Stimulated activated CD4-positive, alpha-beta T cell treated with anti-CD3 and anti-CD28 coated beads, Interleukin-4, amount 100 ng/mL, for 4 hours (primary cell): Measurements from ENCODE around the gene NDUFA12.

Experiments used
- DNase-seq, 2 experiments: peaks; one replicate each; pipeline ENCODE4 v3.0.0-alpha.2; 2020

The NDUFA12 gene

DNA sequence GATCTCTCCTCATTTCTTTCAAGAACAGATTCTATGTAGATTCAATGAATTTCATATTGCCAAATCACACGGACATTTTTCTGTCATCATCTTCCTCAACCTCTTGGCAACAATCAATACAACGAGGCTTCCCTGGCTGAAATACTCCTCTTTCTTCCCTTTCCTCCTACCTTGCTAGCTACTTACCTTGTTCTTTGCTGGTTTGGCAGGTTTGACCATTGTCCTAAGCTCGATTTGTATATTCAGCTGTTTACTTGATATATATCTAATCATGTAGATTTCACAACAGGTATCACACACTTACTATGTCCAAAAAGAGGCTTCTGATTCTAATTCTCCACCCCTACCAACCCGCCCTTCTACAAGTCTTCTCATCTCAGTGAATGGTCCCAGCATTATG is 23.6 kb downstream of the NDUFA12 start:
- no peak for DNase-seq

DNA sequence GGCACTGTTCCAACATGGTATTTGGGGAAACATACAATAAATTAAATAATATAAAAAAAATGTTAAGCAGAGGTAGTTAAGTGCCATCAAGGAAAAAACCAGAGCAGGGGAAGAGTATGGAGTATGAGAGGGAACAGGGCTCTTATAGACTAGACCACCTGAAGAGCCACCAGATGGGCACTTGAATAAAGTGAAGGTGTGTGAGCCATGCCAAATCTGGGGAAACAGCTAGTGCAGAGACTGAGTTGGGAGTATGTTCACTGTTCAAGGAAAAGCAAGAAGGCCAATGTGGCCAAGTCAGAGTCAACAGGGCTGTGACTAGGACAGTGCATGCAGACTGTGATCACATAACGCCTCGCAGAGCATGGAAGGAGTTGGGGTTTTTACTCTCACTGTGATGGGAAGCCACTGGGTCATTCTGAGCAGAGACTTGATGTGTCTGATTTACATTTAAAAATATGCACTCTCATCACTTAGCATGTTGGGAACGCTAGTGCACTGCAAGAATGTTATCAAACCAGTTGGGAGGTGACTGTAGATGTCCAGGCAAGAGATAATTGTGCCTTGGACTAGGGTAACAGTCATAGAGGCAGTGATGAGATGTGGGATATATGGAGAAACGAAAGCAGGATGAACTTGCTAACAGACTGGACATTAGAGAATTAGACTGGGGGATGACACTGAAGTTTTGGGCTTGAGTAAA is 25.6 kb downstream of the NDUFA12 start:
- no peak for DNase-seq

DNA sequence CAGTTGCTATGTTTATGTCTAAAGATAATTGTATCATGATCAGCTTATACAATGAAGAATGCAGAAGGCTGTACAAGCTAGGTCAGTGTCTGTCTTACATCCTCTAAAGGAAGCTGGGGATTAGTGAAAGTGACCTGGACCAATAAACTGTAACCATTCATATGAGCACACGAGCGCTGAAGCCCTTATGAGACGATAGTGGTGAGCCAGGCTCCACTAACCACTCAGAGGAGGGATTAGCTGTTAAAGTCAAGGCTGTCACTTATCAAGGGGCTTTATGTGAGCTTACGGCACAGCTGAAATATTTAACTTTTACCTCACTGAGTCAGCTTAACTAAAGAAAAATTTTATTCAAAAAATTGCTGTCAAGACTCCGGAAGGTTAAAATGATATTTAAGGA is 30.3 kb downstream of the NDUFA12 start:
- no peak for DNase-seq

DNA sequence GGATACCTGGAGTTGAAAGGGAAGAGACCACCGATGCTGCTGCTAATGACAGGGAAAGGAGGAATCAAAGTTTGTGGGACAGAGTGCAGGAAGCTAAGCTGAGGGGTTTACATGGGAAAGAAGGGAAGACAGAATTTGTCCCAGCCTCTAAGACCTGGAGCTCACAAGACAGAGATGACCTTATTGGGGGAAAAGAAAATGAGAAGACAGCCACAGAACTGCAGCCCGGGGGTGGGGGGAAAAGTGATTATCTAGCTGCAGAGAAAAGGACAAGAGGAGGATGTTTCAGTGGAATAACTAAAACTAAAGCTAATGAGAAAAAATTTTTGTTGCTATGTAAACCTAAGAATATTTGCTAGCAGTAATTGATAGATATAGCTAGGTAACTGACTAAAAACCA is 30.7 kb downstream of the NDUFA12 start:
- DNase-seq: no peak

DNA sequence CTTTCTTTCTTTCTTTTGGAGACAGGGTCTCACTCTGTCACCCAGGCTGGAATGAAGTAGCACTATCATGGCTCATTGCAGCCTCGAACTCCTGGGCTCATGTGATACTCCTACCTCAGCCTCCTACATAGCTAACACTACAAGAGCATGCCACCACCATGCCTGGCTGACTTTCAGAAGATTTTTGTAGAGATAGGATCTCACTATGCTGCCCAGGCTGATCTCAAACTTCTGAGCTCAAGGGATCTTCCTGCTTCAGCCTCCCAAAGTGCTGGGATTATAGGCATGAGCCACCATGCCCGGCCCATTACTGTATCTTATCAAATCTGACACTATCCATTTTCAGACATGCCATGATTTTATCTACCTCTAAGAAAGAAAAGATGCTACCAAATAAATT is 31.6 kb downstream of the NDUFA12 start:
- no peak for DNase-seq

DNA sequence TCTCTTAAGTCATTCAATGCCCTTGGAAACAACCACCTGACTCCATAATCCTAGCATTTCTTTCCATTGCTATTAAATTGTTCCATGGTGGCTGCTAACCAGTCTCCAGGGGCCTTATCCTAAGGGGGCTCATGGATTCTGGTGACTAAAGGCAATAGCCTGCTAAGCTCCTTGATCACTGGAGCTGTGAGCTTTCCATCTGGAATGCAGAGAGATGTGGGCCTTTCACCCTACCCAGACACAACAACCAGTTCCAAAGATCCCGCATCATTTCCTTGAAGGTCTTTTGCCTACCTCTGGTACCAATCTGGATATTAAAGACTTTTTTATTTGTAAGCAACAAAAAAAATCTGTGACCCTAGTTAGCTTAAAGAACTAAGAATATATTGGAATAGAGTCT is 32.9 kb downstream of the NDUFA12 start:
- DNase-seq: no peak

DNA sequence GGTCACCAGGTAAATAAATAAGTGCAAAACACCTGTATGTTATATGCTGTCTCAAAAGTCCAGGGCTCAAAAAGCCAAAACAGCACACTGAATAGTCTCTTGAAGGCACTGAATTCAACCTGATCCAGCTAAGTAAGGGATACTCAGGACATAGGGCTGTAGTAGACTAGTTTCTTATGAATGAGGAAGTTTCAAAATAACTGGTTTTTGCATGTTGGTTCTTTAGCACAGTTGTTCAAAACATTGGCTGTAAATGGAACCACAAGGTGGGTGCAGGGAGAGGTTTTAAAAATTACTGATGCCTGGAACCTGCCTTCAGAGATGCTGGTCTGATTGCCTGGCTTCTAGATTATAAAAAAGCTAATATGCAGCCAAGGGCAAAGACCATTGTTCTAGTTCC is 34.1 kb downstream of the NDUFA12 start:
- no peak for DNase-seq

DNA sequence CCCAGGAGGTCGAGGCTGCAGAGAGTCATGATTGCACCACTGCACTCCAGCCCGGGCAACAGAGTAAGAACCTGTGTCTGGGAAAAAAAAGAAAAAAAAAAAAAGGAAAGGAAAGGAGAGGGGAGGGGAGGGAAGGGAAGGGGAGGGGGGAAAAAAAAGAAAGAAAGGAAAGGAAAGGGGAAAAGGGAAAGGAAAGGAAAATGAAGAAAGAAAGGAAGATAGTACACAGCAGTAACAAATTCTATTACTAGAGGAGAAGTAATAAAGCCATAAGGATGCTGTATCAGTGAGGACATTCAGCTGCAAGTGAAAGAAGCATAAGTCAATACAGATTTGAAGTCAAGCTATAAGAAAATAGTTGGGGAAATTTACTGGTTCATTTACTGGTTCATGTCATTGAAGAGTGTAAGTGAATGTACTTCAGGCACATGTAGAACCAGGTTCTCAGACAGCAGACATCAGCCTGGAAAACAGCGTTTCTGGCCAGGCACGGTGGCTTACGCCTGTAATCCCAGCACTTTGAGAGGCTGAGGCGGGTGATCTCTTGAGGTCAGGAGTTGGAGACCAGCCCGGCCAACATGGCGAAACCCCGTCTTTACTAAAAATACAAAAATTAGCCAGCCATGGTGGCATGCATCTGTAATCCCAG is 37.4 kb downstream of the NDUFA12 start:
- no peak for DNase-seq

DNA sequence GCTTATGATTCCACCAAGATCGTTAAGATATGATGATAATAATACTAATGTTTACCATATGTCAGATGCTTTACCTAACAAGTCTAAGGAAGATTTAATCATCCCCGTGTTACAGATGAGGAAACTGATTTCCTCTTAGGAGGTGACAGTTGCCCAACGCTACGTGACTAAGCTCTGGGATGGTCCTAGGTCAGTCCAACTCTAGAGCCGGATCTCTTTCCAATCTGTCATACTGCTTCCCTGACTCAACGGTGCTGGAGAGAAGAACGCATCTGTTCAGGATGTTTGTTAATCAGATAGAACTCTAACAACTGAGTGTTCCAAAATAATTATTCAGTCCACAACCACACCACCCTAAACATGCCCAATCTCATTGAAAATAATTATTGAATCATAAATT is 39.8 kb downstream of the NDUFA12 start:
- no peak for DNase-seq

DNA sequence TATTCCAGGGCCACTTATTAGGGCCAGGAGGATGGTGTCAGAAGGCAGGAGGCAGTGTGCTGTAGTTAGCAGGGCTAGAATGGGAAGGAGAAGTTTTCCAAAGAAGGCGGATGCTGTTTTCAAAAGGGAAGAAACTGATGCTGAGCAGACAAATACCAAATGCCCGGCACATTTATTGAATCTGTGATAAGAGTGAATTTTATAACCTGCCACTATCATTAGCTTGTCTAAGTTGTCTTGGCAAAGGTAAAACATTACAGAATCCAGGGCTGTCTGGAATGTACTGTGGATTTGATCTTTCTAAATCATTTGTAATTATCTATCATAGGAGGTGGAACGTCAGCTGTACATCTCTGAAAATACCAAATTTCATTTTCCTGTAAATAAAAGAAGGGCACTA is 40.8 kb downstream of the NDUFA12 start:
- no peak for DNase-seq

DNA sequence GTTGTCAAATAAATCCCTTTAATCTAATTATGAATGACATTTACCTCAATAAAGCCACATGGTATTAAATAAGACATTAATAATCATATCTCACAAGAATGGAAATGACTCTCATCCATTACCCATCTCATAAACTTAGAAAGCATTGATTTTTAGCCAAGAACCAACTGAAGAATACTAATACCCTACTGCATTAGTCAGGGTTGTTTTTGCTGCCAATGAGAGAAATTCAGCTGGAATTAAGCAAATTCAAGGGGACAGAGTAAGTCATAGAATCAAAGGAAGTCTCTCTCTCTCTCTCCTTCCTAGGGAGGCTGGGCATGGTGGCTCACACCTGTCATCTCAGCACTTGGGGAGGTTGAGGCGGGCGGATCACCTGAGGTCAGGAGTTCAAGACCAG is 41.6 kb downstream of the NDUFA12 start:
- DNase-seq: no peak

DNA sequence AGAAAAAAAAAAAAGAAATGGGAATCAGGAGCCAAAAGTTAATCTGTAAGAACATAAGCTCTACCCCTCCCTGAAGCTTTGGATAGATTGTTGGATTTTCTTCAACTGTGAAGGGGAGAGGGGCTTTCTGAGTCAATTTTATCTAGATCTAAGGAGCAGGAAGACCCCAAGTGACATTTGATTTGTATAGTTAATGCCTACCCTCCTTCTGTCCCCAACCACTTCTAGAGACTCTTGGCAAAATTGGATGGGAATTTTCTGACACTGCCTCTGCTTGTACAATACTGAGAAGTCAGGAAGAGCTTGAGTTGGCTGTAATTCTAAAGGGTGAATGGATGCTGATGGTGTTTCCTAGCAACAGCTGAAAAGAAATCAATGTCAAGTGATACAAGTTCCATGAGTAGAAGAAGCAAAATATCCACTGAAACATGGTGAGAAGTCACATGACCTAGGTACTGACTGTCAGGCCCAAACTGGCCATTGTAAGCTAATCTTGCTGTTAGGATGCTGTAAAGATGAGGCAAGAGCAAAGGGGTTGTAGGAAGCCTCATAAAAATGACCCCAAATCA is 42.2 kb downstream of the NDUFA12 start:
- DNase-seq: no peak

DNA sequence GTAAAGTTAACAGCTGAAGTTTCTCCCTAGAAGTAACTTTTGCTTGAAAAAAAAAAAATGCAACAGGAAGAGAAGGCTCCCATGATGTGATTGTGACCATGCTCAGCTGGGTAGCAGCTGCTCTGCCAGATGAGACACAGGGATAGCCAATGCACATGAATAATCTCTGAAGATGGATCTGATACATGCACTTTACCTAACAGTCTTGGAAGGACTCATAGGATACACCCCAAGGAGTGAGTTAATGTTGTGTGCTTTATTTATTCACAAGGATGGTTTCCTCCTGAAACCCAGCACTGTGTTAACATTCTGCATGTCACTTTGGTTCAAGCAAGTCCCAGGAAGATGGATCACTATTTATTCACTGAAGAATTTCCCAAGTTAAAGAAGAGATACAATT is 46.5 kb downstream of the NDUFA12 start:
- DNase-seq: no peak

DNA sequence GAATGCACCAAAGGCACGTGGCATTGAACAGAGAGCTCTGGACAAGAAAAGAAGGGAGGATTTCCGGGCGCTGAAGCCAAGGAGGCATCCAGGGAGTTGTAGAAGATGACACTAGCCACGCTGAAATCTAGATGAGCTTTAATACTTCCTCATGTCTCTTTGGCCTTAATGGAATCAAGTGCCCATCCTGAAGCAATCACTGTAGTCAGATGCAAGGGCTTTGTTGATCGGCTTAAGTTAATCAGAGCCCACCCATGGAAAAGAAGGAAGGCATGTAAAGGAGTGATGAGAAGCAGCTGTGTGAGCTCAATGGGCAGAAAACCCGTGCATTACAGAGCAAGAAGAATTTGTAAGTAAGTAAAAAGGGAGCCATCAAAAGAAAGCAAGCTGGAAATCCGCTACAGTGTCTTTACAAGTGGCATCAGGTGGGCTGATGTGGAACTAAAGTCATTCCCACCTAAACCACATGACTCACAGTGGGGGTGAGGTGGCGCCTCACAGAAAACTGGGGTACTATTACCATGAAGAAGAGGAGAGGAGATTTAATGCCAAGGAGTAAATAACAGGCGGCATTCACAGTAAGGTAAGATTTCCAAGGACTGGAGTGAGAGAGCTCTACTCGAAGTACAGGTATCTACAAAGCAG is 48.4 kb downstream of the NDUFA12 start:
- DNase-seq: no peak

DNA sequence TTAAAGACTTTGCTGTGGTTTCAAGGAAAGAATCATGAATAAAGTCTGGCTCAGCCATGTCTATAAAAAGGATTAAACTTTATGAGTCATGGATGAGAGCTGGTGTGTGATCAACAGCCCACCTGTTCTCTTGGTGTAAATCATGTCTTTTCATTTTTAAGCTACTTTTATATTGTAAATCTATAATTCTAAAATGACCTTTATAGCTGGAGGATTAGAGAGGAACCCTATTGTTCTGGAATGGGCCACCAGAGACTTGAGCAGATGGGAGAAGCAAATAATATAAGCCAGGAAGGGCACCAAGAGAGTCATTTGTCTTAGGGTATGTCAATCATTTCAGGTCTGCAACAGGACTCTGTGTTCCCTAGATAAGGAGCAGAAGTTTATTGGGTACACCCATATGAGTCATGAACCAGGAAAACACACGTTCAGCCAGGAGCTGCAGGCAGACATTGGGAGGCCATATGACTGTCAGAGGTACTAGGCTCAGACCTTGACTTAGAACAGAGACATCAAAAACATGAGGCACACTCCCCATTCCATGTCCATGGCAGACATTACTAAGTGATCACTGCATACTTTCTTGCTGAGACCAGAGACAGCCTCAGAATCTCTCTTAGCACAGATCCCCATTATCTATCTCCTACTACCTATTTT is 49.3 kb downstream of the NDUFA12 start:
- no peak for DNase-seq

DNA sequence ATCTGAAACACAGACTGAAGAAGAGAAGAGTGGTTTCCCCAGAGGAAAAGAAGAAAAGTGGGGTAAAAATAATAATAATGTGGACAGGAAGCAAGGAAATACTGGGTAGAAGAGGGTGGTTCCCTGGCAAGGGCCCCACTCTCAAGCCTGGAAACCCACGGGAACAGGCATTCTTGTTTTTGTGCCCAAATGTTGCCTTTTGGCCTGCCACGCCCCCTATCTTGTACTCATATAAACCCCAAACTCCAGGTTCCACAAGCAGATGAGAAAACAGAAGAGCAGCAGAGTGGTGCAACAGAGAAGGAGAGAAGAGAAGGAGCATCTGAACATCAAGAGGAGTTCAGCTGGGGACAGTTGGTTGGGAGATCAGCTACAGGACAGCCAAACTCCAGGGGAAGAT is 51.2 kb downstream of the NDUFA12 start:
- DNase-seq: no peak

DNA sequence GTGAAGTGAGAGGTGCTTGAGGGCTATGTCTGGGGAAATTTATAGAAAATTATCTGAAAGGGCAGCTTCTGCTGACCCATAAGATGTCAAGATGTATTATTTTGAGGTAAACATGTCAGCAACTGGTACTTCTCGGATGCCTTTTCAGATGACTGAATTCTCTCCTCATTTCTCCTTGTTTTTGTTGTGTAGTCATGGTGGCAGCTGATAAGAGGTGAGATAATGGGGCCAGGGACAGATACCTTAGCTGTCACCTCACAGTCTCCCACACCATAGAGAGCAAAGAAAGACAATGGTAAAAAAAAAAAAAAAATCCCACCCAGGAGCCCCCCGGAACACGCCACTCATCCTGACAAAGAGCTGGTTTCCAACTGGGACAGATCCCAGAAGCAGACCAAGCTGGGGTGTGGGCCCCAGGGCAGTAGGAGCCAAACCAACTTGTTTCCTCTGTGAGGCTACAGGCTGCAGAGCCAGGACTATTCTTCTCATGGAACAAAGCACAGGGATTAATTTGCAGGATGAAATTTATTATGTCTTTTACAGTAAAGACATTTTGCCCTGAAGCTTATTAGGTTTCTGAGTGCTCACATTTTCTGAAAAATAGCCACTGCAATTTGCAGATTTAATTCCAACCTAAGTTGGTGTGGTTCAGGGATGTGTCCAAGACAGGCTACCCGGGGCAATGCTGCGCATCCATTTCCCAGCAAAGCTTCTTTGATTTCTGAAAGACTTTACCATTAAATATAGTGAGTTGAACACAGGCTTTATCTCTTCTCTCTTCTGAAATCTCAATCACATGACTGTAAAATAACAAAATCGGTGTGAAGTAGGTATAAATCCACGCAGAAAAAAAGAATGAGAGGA is 52.2 kb downstream of the NDUFA12 start:
- no peak for DNase-seq

DNA sequence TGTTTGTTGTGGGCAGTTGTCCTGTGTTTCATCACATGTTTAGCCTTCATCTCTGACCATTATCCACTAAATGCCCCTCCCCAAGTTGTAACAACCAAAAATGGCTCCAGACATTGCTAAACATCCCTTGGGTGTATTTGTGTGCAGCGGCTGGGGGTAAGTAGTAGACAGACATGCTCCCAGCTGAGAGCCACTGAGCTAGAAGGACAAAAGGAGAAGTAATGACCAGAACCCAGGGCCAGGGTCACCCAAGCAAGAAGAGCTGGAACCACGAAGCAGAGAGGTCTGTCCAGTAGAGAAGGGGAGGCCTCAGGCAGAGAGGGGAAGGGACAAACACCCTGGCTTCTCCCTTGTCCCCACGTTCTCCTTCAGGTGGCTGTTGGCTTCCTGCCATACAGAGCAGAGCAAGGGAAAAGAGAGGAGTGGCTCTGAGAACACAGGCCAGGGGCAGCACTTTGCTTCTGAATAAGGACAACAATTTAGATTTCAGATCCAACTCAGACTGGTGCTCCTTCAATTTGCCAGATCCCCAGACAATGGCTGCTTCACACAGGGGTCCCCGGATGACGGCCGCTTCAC is 55.2 kb downstream of the NDUFA12 start:
- DNase-seq: no peak

DNA sequence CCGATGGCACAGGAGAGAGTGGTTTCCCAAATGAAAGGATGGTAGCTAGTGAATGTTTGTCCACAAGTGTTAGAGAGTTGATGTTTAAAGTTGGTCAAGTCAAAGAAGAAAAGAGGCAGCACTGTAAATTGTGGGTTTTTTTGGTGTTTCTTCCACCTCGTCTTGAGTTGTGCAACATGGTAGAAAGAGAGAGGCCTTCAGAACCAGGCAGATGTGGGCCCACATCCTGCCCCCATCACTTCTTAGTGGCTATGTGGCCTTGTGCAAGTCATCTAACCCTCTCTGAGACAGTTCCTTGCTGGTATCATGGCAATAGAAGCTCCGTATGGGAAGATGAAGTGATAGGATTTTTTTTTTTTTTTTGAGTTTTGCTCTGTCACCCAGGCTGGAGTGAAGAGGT is 60.8 kb downstream of the NDUFA12 start:
- DNase-seq: no peak

DNA sequence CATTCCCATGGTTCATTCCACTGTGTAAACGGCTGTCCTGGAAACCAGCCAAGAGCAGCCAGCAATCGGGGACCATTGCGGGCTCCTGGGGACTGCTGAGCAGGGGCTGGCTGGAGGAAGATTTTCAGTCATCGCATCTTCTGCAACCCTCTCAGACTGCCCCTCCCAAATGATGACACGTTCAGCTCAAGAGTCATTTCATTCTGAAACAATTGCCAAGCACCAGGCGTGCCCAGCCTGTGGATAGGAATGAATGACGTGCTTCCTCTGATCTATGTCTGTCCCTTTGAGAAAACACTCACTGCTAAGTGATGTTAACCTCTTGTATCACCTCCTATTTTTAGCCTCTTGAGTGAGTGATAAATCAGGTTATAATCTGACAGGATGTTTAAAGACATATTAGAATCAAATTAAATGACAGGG is 62.0 kb downstream of the NDUFA12 start:
- DNase-seq: peak in 1 of 2 experiments; percentile 16

DNA sequence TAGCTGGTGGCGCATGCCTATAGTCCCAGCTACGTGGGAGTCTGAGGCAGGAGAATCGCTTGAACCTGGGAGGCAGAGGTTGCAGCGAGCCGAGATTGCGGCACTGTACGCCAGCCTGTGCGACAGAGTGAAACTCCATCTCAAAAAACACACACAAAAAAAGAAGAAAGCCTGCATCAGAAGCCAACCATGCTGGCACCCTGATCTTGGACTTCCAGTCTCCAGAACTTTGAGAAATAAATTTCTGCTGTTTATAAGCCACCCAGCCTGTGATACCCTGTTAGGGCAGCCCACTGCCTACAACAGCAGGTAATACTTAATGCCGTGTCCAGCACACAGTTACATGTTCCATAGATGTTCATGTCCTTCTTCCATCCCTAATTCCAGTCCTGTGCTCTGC is 62.7 kb downstream of the NDUFA12 start:
- no peak for DNase-seq

DNA sequence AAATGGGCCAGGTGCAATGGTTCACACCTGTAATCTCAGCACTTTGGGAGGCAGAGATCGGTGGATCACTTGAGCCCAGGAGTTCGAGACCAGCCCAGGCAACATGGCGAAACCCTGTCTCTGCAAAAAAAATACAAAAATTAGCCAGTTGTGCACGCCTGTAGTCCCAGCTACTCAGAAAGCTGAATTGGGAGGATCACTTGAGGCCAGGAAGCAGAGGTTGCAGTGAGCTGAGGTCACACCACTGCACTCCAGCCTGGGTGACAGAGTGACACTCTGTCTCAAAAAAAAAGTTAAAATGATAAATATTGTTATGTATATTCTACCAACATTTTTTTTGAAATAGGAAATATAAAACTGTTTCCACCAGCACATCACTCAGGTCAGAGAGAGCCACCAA is 64.9 kb downstream of the NDUFA12 start:
- no peak for DNase-seq
